ENCODE measurements around the gene GMCL1. TPM values are rescaled to one million over a fixed set of nuclear protein-coding genes. Genes with fewer than 3 reads are reported as not detected.

GMCL1 gene
- total and polyA plus RNA-seq, 9 of the 15 experiments (the other 6 are each of a cell fraction or from before 2014, with no cell fraction given): 7.0 to 27.3 (median 15.4) TPM

DNA sequence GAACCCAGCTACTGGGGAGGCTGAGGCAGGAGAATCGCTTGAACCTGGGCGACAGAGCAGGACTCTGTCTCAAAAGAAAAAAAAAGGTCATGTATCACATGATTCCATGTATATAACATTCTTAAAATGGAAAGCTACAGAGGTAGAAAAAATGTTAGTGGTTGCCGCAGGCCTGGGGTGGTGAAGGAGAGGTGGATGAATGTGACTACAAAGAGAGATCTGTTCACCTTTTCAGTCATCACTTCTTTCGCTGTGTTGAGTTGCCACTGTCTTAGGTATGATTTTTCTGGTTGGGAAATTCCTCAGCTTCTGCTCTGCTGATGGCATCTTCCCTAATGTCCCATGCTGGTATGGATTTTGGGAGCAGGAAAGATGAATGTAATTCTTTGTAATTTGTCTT, 59.0 kb downstream of the GMCL1 start:
- no peak for ATAC-seq
- no peak for DNase-seq (ENCODE audit: extremely low read depth in 1 of 4, low spot score in 3 of 4)
- Histone ChIP-seq H3K4me2 (ENCODE audit: insufficient read depth, low read length) (no peak overlapping the region), H2AFZ (ENCODE audit: low read depth, low read length) (no peak overlapping the region), H3K9ac (ENCODE audit: insufficient read depth in 1 of 2, low read depth in 2 of 2, low read length in 2 of 2) (no peak overlapping the region), H3K4me1 (replicated peaks in 1 of 2; ENCODE audit: control insufficient read depth in 2 of 2, insufficient read depth in 2 of 2, low read length in 2 of 2) (no peaks in the 10 kb centered on the region; a peak in 1 of 5 replicates), H3K36me3 (ENCODE audit: control insufficient read depth, insufficient read depth, low read length) (no peaks in the 10 kb centered on the region), H3K4me3 (no peak overlapping the region), H3K9me3 (replicated peaks; ENCODE audit: control insufficient read depth, insufficient read depth, low read depth, low read length) (no peaks in the 10 kb centered on the region), H3K9me1 (ENCODE audit: control insufficient read depth, insufficient read depth, low read length) (no peaks in the 10 kb centered on the region), H3K79me2 (ENCODE audit: control insufficient read depth, insufficient read depth, low read length) (no peaks in the 10 kb centered on the region), H3K27me3 (ENCODE audit: control insufficient read depth in 2 of 2, insufficient read depth in 2 of 2, low read length in 2 of 2) (no peaks in the 10 kb centered on the region), H3K27ac (ENCODE audit: extremely low read depth, low read depth, low read length) (no peak overlapping the region), H4K20me1 (replicated peaks; ENCODE audit: control insufficient read depth, insufficient read depth, low read length) (no peaks in the 10 kb centered on the region)
- CTCF ChIA-PET (ENCODE audit: low intra/inter-chr PET ratio): no interaction called here
- 73% methylated on average over 4 of the region's 4 CpGs for WGBS (ENCODE audit: insufficient coverage, low coverage, missing lambda C conversion rate)
- TF ChIP-seq, protein P1, sequence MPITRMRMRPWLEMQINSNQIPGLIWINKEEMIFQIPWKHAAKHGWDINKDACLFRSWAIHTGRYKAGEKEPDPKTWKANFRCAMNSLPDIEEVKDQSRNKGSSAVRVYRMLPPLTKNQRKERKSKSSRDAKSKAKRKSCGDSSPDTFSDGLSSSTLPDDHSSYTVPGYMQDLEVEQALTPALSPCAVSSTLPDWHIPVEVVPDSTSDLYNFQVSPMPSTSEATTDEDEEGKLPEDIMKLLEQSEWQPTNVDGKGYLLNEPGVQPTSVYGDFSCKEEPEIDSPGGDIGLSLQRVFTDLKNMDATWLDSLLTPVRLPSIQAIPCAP (CRISPR knock-in tag; IDR thresholded peaks at IDR 0.05; ENCODE audit: borderline replicate concordance): no peak
- TF ChIP-seq ZFX (CRISPR knock-in tag; IDR thresholded peaks at IDR 0.05) (no peak), CHD2 (IDR thresholded peaks at IDR 0.05; ENCODE audit: low read depth, low read length) (no peak), NFIX (CRISPR knock-in tag; IDR thresholded peaks at IDR 0.05; ENCODE audit: low read depth) (no peak), ZNF282 (CRISPR knock-in tag; IDR thresholded peaks at IDR 0.05) (no peak), MAFF (IDR thresholded peaks at IDR 0.05; ENCODE audit: low read length) (no peak), TCF7 (IDR thresholded peaks at IDR 0.05; ENCODE audit: borderline replicate concordance) (no peak), EZH2 (IDR thresholded peaks at IDR 0.05; ENCODE audit: borderline replicate concordance, low read depth, low read length) (no peak), ERF (CRISPR knock-in tag; IDR thresholded peaks at IDR 0.05) (no peak), EHMT2 (IDR thresholded peaks at IDR 0.05) (no peak), CREM (IDR thresholded peaks at IDR 0.05; ENCODE audit: low read depth) (no peak)
- TF ChIP-seq, protein P2, sequence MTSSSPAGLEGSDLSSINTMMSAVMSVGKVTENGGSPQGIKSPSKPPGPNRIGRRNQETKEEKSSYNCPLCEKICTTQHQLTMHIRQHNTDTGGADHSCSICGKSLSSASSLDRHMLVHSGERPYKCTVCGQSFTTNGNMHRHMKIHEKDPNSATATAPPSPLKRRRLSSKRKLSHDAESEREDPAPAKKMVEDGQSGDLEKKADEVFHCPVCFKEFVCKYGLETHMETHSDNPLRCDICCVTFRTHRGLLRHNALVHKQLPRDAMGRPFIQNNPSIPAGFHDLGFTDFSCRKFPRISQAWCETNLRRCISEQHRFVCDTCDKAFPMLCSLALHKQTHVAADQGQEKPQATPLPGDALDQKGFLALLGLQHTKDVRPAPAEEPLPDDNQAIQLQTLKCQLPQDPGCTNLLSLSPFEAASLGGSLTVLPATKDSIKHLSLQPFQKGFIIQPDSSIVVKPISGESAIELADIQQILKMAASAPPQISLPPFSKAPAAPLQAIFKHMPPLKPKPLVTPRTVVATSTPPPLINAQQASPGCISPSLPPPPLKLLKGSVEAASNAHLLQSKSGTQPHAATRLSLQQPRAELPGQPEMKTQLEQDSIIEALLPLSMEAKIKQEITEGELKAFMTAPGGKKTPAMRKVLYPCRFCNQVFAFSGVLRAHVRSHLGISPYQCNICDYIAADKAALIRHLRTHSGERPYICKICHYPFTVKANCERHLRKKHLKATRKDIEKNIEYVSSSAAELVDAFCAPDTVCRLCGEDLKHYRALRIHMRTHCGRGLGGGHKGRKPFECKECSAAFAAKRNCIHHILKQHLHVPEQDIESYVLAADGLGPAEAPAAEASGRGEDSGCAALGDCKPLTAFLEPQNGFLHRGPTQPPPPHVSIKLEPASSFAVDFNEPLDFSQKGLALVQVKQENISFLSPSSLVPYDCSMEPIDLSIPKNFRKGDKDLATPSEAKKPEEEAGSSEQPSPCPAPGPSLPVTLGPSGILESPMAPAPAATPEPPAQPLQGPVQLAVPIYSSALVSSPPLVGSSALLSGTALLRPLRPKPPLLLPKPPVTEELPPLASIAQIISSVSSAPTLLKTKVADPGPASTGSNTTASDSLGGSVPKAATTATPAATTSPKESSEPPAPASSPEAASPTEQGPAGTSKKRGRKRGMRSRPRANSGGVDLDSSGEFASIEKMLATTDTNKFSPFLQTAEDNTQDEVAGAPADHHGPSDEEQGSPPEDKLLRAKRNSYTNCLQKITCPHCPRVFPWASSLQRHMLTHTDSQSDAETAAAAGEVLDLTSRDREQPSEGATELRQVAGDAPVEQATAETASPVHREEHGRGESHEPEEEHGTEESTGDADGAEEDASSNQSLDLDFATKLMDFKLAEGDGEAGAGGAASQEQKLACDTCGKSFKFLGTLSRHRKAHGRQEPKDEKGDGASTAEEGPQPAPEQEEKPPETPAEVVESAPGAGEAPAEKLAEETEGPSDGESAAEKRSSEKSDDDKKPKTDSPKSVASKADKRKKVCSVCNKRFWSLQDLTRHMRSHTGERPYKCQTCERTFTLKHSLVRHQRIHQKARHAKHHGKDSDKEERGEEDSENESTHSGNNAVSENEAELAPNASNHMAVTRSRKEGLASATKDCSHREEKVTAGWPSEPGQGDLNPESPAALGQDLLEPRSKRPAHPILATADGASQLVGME (CRISPR knock-in tag; IDR thresholded peaks at IDR 0.05): no peak
- no TSS peak for BruUV-seq (replicated peaks)
- in situ Hi-C loops (cut with MboI): no loop called here
- no peak for FAIRE-seq
- intact Hi-C loops (cut with micrococcal nuclease): no loop called here
- POLR2A ChIA-PET: interaction anchor here (0.6 to 1.1 kb wide), 2 partner anchors 9 to 15 kb away, joined by 3 read pairs; no protein-coding TSS in a partner anchor
